ENCODE measurements around the gene NAV2. TPM values are rescaled to one million over a fixed set of nuclear protein-coding genes. Genes with fewer than 3 reads are reported as not detected.
"Not testable (repeated sequence)": the region's sequence is repeated elsewhere in the genome, so short reads cannot be mapped to it uniquely, and the experiment has no call there.

NAV2 gene
- total RNA-seq, 1 experiment from 2014 or later = 32.3 TPM

DNA sequence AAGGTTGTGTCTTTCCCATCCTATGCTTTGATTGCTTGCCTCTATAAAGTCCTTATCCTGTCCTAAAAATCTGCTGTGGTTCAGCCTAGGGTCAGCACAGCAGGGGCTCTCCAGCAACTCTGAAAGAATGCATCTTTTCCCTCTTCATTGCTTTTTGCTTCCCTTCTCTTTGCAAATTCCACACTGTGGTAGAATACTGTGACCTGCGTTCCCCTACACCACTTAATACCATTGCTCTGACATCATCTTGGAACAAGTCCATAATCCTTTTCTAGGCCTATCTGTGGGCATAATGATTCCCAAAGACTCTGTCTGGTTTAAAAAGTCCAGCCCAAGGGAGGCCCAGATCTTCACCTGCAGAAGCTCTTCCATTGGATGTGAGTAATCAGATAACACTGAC is 177.7 kb downstream of the NAV2 start:
- peak; percentile 84 for DNase-seq (ENCODE audit: low read depth)

DNA sequence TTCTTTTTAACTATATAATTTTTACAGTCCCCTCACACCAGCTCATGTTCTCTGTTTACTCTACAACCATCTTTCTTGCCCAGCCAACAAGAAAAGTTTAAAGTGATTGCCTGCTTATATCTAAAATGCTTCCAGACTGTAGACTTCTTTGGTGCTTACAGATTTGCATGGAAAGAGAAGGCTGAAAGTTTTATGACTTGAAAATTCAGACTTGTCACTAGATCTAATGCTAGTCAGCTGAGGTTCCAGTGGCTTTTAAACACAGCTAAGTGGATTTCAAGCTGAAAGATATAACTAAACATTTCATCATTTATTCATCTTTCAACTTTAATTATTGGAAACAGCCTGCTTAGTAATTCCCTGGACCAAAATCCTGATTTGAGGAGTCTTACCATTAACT is 178.4 kb downstream of the NAV2 start:
- no peak for DNase-seq (ENCODE audit: low read depth)

DNA sequence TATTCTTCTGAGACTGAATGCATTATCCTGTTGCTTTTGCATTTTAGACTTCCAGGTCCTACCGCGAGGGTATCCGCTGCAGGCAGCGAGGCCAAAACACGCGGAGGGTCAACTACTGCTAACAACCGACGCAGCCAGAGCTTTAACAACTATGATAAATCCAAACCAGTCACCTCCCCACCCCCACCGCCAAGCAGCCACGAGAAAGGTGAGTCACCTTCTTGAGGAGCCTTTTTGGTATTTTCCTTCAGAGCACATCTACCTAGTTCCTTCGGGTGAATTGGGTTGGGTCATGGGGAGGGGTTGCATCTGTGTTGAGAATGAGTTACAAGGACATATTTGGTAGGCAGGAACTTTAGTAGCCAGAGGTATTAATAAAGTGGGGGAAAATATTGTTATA is 179.8 kb downstream of the NAV2 start:
- no peak for DNase-seq (ENCODE audit: low read depth)

DNA sequence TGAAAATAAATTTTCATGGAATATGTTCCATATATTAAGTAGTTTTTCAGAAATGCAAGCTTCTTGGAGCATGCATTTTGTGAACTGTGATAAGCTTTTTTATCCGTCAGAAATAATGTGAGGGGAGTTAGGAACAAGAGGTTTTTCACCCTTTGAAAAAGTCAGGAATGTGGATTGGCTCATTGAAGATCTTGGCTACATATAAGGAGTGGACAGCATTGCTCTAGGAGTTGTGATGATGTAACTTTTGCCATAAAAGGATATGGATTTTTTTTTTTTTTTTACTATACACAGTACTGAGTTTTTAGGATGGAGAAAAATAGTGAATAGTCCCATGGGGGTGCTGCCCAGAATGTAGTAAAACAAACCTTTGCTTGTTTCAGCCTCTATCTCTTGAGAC is 180.2 kb downstream of the NAV2 start:
- DNase-seq (ENCODE audit: low read depth) = no peak

DNA sequence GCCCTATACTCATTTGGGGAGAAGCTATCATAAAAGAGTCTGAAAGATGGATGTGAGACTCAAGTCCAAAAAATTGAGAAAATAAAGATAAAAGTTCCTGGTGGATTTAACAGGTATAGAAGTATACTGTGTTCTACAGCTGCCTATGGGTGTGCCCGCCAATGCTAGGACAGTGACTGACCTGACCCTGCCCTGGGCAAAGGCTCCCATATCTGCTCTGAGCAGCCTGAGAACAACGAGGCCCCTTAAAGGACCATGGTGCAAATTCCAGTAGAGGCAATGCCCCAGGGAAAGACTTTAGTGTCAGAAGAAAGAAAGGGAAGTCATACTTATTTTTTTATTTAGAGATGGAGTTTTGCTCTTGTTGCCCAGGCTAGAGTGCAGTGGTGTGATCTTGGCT is 181.8 kb downstream of the NAV2 start:
- no peak for DNase-seq (ENCODE audit: low read depth)

DNA sequence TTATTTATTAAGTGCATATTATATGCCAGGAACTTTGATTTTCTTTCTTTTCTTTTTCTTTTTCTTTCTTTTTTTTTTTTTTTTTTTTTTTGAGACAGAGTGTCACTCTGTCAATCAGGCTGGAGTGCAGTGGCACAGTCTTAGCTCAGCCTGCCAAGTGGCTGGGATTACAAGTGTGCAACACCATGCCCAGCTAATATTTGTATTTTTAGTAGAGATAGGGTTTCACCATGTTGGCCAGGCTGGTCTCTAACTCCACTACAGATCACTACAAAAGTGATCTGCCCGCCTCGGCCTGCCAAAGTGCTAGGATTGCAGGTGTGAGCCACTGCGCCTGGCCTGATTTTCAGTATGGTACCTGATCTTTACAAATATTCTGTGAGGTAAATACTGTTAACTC is 182.4 kb downstream of the NAV2 start:
- DNase-seq (ENCODE audit: low read depth) = not testable (repeated sequence)

DNA sequence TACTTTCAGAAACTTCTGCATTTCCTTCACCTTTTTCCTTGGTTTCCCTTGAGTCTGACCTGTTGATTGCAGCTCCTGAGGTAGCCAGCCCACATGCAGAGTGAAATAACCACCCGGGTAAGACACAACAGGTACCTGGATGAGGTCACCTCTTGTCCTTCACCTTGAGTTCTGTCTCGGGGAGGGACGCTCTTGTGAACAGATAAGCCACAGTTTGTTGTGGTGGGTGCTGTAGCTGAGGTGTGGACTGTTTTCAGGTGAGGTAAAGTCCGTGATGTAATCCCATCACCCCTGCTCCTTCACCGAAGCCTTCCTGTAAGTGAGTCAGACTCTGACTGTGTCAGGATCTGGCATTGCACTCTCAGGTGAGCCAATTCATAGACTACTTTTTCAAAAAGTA is 183.1 kb downstream of the NAV2 start:
- no peak for DNase-seq (ENCODE audit: low read depth)

DNA sequence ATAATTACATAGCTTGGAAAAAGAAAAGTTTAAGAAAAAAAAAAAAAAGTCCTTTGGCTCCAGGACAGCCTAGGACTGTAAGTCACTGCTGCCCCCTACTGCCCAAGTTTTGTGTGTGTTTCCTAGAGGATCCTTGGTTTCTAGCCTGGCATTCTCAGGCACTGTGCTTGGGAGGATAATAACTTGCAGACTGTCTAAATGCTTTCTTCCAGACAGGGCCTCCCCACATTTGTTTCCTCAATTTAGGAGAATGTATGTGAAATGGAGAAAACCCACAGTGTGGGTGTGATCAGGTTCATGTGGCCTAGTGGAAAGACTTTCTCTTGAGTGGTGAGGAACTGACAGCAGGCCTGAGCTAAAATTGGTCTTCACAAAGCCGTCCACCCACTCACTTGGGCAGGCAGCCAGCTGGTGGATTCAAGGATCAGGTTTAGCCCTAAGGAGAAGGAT is 191.0 kb downstream of the NAV2 start:
- DNase-seq (ENCODE audit: low read depth) = peak; percentile 71

DNA sequence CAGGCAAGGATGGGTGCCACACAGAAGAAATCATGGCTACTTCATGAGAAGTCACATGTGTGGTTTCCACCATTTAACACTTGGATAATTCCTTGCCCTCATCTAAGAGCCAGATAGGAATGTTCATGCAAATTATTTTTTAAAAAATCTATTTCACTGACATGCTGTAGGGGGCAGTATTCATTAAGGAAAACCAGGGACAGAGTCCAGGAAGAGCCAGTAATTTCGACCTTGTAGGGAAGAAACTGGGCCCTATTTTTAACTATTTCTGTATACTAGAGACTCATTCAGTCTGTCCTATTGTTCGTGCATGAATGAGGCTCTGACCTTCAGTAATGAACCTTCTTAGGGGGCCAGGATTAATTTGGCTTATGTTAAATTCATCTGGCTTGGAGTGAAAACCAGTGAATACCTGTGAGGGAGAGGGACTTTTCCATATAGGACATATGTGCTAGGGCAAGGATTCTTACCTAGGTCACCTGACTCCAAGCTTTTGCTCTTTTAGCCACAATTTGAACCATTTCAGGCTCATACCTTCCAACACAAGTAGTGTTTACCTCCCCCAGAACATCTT is 192.7 kb downstream of the NAV2 start:
- DNase-seq (ENCODE audit: low read depth) = peak; percentile 44

DNA sequence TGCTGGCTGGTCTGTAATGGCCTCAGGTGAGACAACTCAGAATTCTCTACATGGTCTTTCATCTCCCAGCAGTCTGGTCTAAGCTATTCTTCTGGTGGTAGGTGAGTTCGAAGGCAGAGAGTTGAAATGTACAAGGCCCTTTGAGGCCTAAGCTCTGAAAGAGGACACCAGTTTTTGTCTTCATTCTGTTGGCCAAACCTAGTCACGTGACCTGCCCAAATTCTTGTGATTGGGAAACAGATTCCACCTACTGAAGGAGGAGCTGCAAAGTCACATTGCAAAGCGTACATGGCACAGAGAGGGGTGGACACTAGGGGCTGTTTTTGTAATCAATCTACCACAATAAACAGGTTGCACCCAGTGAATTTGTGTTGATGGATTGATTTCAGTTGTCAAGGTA is 193.5 kb downstream of the NAV2 start:
- DNase-seq (ENCODE audit: low read depth) = no peak

DNA sequence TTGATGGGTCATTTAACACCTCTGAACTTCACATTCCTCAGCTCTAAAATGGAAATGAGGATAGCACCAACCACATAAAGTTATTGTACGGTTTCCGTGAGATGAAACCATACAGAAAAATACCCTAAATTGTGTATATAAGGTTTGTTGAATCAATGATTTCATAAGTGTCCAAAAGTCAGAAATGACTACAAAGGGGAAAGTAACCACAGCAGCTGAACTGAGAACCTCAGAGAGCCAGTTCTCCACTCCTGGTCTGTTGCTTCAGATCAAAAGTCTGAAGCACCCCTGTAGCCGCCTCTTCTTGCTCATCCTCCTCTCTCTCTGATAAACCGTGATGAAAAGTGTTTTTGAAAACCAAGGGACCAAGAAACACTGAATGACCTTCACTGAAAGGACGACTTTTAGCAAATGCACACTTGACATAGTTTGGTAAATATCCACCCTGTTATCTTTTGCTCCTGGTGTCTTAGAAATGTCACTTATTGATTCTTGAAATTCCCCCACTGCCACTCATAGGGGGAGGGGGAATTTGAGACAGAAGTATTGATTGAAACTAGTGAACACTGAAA is 194.5 kb downstream of the NAV2 start:
- no peak for DNase-seq (ENCODE audit: low read depth)

DNA sequence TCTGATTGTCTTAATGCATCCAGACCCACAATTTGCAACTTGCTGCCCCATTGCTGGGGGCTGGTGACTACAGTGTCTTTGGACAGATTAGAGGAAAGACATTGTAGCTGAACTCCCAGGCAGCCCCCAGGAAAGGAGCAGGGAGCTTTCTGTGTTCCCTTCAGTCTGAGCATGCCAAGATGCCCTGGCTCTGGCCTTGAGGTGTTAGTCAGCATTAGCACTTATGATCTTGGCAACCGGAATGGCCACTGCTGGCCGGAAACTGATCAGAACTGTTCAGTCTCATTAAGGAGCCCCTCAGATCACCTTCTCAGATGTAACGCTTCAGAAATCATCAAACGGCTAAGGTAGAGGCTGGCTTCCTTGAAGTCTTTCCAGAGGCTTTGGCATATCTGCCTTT is 195.2 kb downstream of the NAV2 start:
- DNase-seq (ENCODE audit: low read depth) = no peak

DNA sequence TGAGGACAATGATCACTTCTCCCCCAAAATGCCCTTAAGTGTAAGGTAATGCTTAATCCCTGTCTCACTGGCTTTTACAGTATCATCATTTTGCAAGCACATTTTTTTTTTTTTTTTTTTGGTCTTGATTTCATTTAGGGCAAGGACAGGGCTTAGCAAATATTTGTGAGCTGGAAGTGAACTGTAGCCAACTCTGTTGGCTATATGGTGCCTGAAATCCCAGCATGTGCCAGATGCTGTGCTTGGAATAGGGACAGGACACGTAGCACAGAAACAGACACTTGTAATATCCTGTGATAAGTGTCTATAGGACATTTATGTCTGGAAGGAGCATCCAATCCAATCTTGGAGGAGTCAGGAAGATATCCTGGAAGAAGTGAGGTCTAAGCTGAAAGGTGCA is 198.3 kb downstream of the NAV2 start:
- DNase-seq (ENCODE audit: low read depth) = no peak

DNA sequence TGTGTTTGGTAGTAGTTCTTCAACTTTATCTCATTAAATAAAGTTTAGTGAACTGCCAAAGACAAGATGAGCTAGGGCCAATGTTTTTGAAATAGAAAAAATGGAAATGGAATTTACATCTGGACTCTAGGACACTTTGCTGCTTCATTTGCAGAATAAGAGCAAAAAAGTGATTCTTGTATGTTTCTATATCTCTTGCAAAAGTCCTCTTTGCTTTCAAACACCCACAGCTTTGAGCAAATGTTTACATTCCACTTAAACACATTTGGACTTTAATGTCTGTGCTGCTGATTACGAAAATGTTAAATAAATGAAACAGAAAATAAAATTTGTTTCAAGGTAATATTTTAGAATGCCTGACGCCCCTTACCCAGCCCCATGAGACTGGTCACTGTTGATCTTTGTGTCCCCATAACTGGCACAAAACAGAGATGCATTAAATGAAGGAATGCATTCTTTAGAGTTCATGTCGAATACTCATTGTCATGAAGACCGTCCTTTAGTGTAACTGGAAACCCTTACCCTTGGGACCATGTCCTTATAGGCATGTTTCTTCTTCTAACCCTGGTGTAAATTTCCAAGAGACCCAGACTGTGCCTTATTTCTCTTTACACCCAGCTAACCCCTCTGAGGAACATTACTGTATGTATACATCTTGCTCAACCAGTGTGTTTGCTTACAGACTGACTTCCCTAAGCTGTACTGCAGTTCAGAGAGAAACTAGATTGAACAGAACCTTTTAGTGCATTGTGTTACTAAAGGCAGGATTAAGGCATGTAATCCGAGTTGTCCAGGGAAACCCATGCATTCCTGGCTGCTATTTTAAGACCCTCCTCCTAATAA is 199.7 kb downstream of the NAV2 start:
- no peak for DNase-seq (ENCODE audit: low read depth)

DNA sequence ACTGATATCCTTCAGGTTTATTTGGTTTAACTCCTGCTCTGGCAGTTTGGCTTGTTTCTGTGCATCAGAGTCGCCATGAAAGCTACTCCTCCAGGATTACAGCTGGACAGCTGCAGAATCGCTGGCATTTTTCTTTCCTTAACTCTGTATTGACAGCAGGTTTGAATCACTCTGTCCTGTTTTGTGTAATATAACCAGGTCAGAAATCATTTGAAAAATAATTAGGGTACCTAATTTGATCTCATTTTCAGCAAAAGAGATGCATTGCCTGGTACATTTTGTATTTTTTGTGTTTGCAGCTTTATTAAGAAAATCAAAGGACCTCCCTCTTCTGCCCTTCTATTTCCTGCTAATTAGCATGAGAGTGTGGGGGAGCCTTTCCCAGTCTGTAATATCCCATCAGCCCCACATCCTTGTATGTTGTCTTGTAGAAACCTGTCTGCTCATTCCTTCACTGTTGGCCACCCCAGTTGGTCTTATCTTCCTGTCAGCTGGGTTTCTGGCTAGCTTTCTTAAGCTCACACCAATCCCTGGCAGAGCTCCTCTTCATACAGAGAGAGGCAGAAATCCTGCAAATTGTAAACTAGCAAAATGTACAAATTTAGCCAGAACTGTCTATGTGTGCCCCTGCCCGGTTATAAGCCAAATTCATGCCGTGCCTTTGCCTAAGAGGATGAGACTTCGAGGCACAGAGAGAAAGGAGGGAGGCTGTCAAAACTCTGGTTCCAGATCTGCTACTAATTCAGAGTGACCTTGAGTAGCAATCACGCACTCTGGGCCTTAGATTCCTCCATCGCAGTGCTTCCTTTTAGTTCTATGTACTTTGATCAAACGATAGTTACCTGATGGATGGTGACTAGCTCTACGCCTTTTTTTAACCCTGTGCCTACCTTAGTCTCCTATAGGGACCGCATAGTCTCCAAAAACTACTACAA is 200.6 kb downstream of the NAV2 start:
- no peak for DNase-seq (ENCODE audit: low read depth)

DNA sequence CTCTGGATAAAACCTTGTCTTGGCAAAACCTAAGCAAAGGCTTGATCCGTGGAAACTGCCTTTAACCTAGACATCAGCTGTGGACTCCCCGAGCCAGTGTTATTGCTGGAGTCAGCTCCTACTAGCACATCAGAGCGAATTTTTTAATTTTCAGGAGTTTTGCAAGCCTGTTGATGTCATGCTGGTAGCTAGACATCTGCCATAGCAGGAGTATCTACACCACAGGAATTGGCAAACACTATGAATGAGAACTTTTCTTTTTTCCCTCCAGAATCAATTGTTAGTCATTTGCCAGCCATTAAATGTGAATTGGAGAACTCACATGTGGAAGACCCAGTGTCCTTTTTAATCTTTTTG is 201.2 kb downstream of the NAV2 start:
- no peak for DNase-seq (ENCODE audit: low read depth)

DNA sequence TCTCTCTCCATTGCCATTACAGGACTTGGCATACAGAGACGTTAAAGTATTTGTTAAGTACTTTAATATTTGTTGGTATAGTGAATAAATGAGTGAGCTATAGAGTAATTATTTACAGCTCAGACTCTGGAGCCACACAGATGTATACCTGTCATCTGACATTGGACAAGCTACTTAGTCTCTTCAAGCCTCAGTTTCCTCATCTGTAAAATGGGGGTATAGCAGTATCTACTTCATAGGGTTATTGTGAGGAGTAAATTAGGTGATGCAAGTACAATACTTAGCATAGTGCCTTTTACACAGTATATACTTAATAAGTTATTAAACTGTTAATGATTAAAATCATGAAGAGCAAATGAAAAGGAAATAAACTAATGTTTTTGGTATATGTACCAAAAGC is 203.2 kb downstream of the NAV2 start:
- no peak for DNase-seq (ENCODE audit: low read depth)

DNA sequence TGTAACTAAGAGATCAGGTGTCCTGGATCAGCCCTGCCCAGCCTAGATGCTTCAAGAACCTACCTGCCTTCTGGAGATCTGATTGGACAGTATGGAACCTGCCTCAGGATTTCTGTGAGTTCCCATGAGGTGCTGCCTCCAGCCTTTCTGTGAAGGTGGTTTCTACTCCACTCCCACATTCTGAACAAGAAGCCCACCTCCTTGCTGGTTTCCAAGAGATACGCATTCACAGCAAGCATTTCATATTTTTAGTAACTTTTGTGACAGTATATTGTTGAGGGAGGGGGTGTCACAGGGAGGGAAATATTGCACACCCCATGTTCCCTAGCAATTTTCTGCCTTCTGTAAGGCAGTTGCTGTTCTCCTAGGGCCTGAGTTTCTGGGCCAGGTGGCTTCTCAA is 204.4 kb downstream of the NAV2 start:
- no peak for DNase-seq (ENCODE audit: low read depth)

DNA sequence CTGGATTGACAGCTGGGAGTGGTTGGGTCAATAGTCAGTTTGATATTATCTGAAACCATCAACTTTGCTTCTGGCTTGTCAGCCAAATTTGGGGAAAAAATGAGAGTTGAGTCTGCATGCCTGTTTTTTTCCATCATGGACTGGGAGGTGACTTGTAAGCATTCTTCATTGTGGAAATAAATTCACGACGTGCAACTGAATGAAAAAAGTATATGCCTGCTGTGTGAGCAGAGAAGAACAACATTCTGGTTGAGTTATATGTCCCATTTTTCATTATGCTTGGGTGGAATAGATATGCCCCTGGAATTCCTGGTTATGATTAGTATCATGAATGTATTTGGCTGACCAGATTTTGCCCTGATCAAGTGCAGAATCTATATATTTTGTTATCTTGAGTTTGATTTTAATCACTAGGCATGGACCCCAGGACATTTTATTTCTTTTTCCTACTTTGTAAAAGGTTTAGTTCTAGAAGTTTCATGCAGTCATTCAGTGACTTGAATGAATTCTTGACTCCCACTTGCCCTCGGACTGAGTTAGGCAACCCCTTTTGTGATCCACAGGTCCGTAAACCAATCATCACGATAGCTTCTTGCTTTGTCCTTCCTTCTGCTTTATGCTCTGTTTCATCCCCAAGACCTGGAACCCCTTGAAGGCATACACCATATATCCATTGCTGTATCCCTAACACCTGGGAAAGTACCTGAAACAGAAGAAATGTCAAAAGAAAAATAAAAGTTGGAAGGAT is 205.8 kb downstream of the NAV2 start:
- DNase-seq (ENCODE audit: low read depth) = no peak

DNA sequence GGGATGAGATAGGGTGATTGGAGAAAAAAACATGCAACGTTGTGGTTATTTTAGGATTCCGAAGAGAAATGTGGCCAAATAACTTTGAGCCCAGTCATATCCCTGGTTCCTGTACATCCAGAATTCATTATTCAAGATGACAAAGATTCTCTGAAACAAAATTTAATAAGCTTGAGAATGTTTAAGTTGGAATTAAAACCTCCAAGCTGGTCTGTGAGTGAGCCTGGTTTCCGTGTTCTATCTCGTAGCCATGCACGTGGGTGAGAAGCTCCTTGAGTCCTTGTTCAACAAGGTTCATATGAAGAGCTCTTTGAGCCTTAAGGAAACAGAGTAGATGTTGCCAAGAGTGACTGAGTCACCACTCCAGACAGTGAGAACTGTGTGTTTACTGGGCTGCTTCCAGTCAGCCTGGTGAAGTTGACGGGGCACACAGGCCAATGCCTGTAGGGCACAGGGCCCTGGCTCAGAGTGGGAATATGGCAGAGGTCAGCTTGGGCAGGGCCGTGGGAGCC is 206.5 kb downstream of the NAV2 start:
- DNase-seq (ENCODE audit: low read depth) = peak; percentile 93

DNA sequence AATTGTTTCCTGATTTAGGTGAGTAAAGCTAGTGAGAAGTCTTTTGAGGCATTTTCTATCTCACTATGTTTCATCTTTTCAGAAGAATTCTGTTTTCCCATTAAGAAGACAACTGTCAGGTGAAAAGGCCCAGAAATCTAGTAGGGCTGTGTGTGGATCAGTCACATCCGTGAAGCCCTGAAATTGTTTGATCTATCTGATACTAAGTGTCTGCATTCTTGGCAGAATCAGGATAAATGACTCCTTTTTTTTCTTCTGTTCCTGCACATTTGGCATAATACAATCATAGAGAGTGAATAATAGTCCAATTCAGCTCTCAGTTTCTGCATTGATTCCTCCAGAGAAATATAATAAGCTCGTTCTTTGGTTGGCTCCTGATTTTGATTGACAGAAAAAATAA is 208.3 kb downstream of the NAV2 start:
- DNase-seq (ENCODE audit: low read depth) = no peak

Measured in LHCN-M2 (cell line).